ENCODE results near the gene ABCA12. TPM values are rescaled to one million over a fixed set of nuclear protein-coding genes. Genes with fewer than 3 reads are reported as not detected.

ABCA12 gene
- total RNA-seq, 1 experiment from 2014 or later = not detected

DNA sequence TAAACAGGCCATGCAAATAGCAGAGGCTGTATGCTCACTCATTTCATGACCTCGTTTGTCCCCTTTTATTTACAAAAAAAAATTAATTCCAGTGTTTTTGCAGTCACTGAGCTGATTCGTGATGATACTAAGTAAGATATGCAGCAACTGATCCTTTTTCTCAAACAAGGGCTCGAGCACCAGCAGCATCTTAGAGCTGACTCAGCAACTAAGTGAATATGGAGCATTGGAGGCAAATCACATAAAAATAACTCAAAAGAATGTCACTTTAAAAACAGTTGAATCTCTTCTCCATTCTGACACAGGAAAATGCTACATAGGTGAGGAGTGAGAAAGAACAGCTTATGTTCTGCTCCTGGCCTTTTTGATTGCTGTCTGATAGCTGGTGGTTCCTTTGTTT lies 152.8 kb downstream of the ABCA12 start:
- CTCF ChIA-PET = no interaction called here

GRCh38 chr2:214966420-214966819 lies 172.0 kb downstream of the ABCA12 start:
- TF ChIP-seq, protein P1, sequence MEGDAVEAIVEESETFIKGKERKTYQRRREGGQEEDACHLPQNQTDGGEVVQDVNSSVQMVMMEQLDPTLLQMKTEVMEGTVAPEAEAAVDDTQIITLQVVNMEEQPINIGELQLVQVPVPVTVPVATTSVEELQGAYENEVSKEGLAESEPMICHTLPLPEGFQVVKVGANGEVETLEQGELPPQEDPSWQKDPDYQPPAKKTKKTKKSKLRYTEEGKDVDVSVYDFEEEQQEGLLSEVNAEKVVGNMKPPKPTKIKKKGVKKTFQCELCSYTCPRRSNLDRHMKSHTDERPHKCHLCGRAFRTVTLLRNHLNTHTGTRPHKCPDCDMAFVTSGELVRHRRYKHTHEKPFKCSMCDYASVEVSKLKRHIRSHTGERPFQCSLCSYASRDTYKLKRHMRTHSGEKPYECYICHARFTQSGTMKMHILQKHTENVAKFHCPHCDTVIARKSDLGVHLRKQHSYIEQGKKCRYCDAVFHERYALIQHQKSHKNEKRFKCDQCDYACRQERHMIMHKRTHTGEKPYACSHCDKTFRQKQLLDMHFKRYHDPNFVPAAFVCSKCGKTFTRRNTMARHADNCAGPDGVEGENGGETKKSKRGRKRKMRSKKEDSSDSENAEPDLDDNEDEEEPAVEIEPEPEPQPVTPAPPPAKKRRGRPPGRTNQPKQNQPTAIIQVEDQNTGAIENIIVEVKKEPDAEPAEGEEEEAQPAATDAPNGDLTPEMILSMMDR (IDR thresholded peaks at IDR 0.05; ENCODE audit: insufficient read depth in 1 of 2, low read depth in 1 of 2, low read length in 1 of 2, severe bottlenecking in 1 of 2, unreplicated experiment in 1 of 2) = no peak
- H3K27me3 ChIP-seq (replicated peaks; ENCODE audit: control insufficient read depth, insufficient read depth, low read length) = no peaks in the 10 kb centered on the region
- H3K9me3 ChIP-seq = peaks cover 9% of the 10 kb centered on the region
- Mint-ChIP-seq H3K27ac (ENCODE audit: unreplicated experiment) (no peak overlapping the region), H3K4me3 (ENCODE audit: unreplicated experiment) (no peak overlapping the region), H3K36me3 (ENCODE audit: insufficient read depth, unreplicated experiment) (no peaks in the 10 kb centered on the region), H3K27me3 (ENCODE audit: insufficient read depth, unreplicated experiment) (peaks cover 2% of the 10 kb centered on the region), H3K9me3 (ENCODE audit: unreplicated experiment) (peaks cover 22% of the 10 kb centered on the region), H3K4me1 (ENCODE audit: low read depth, unreplicated experiment) (no peaks in the 10 kb centered on the region)
- no TSS peak for BruUV-seq (replicated peaks)
- POLR2A ChIA-PET = no interaction called here
- H3K4me3 ChIP-seq (ENCODE audit: low read depth, low read length) = no peak overlapping the region
- no peaks in the 10 kb centered on the region for H3K4me1 ChIP-seq
- no peak for DNase-seq
- intact Hi-C loops (cut with micrococcal nuclease; ENCODE audit: unreplicated experiment) = no loop called here
- CTCF ChIA-PET = no interaction called here
- H3K36me3 ChIP-seq (ENCODE audit: control insufficient read depth, insufficient read depth, low read length) = no peaks in the 10 kb centered on the region

More for the DNA sequence above, 152.8 kb downstream of the ABCA12 start:
- Histone ChIP-seq H3K4me1 (no peaks in the 10 kb centered on the region), H3K4me3 (ENCODE audit: low read depth, low read length) (no peak overlapping the region), H3K36me3 (ENCODE audit: control insufficient read depth, insufficient read depth, low read length) (no peaks in the 10 kb centered on the region), H3K9me3 (no peaks in the 10 kb centered on the region), H3K27me3 (replicated peaks; ENCODE audit: control insufficient read depth, insufficient read depth, low read length) (no peaks in the 10 kb centered on the region)
- no TSS peak for BruUV-seq (replicated peaks)
- TF ChIP-seq, protein P1 (IDR thresholded peaks at IDR 0.05; ENCODE audit: insufficient read depth in 1 of 2, low read depth in 1 of 2, low read length in 1 of 2, severe bottlenecking in 1 of 2, unreplicated experiment in 1 of 2) = no peak
- H3K9me3 Mint-ChIP-seq (ENCODE audit: unreplicated experiment) = no peaks in the 10 kb centered on the region
- H3K4me1 Mint-ChIP-seq (ENCODE audit: low read depth, unreplicated experiment) = no peaks in the 10 kb centered on the region
- intact Hi-C loops (cut with micrococcal nuclease; ENCODE audit: unreplicated experiment) = no loop called here
- no peaks in the 10 kb centered on the region for H3K27me3 Mint-ChIP-seq (ENCODE audit: insufficient read depth, unreplicated experiment)
- no peak for DNase-seq
- POLR2A ChIA-PET = interaction anchor here (0.6 kb wide), 1 partner anchor 1450 kb away, joined by 3 read pairs; no protein-coding TSS in a partner anchor
- no peak overlapping the region for H3K27ac Mint-ChIP-seq (ENCODE audit: unreplicated experiment)
- H3K36me3 Mint-ChIP-seq (ENCODE audit: insufficient read depth, unreplicated experiment) = no peaks in the 10 kb centered on the region
- H3K4me3 Mint-ChIP-seq (ENCODE audit: unreplicated experiment) = no peak overlapping the region

- no peaks in the 10 kb centered on the region for H3K27me3 ChIP-seq (replicated peaks; ENCODE audit: control insufficient read depth, insufficient read depth, low read length)
- H3K9me3 ChIP-seq = peaks cover 9% of the 10 kb centered on the region
- POLR2A ChIA-PET = no interaction called here
- H3K9me3 Mint-ChIP-seq (ENCODE audit: unreplicated experiment) = peaks cover 20% of the 10 kb centered on the region
- no TSS peak for BruUV-seq (replicated peaks)
- no peaks in the 10 kb centered on the region for H3K36me3 ChIP-seq (ENCODE audit: control insufficient read depth, insufficient read depth, low read length)
- no peak overlapping the region for H3K27ac Mint-ChIP-seq (ENCODE audit: unreplicated experiment)
- H3K4me1 ChIP-seq = no peaks in the 10 kb centered on the region
- H3K4me1 Mint-ChIP-seq (ENCODE audit: low read depth, unreplicated experiment) = no peaks in the 10 kb centered on the region
- no peak overlapping the region for H3K4me3 Mint-ChIP-seq (ENCODE audit: unreplicated experiment)
- no peak for DNase-seq
- H3K36me3 Mint-ChIP-seq (ENCODE audit: insufficient read depth, unreplicated experiment) = no peaks in the 10 kb centered on the region
- H3K4me3 ChIP-seq (ENCODE audit: low read depth, low read length) = no peak overlapping the region
- intact Hi-C loops (cut with micrococcal nuclease; ENCODE audit: unreplicated experiment) = loop anchor here (1.0 kb wide), 1 partner anchor 971 kb away; no protein-coding TSS in a partner anchor
- TF ChIP-seq, protein P1 (IDR thresholded peaks at IDR 0.05; ENCODE audit: insufficient read depth in 1 of 2, low read depth in 1 of 2, low read length in 1 of 2, severe bottlenecking in 1 of 2, unreplicated experiment in 1 of 2) = peak in 1 of 2 experiments; percentile 35
- CTCF ChIA-PET = interaction anchor here (0.6 to 1.0 kb wide), 3 partner anchors 151 to 970 kb away, joined by 4 to 8 read pairs (median 4); partner anchors contain the start of gene BARD1
- peaks cover 3% of the 10 kb centered on the region for H3K27me3 Mint-ChIP-seq (ENCODE audit: insufficient read depth, unreplicated experiment)
Observed at GRCh38 chr2:214960677-214961076, 177.7 kb downstream of the ABCA12 start.
